Ovary (tissue), 3 donors: ENCODE measurements around the gene METRN.

Source experiments
- CTCF ChIP-seq, 3 donors: fragments of 450-650 bp in 2 of 3; fragments of 200-600 bp in 1 of 3; IDR thresholded peaks; one replicate each; pipeline versions ENCODE4 v1.5.1 to v1.8.0; 2016 to 2022; ENCODE audit warnings: antibody characterized with exemption in 3 of 3, mild to moderate bottlenecking in 1 of 3
- EP300 ChIP-seq: sonication (generic); formaldehyde crosslinking; IDR thresholded peaks from one replicate; pipeline ENCODE4 v1.6.1; 2017; ENCODE audit warnings: antibody characterized with exemption
- POLR2A ChIP-seq: fragments of 450-650 bp; IDR thresholded peaks from one replicate; pipeline ENCODE4 v1.6.1; 2017; ENCODE audit warnings: antibody characterized with exemption, mild to moderate bottlenecking, moderate library complexity
- donor health status: DM: no; HTN: no; CAD: no.

DNA sequence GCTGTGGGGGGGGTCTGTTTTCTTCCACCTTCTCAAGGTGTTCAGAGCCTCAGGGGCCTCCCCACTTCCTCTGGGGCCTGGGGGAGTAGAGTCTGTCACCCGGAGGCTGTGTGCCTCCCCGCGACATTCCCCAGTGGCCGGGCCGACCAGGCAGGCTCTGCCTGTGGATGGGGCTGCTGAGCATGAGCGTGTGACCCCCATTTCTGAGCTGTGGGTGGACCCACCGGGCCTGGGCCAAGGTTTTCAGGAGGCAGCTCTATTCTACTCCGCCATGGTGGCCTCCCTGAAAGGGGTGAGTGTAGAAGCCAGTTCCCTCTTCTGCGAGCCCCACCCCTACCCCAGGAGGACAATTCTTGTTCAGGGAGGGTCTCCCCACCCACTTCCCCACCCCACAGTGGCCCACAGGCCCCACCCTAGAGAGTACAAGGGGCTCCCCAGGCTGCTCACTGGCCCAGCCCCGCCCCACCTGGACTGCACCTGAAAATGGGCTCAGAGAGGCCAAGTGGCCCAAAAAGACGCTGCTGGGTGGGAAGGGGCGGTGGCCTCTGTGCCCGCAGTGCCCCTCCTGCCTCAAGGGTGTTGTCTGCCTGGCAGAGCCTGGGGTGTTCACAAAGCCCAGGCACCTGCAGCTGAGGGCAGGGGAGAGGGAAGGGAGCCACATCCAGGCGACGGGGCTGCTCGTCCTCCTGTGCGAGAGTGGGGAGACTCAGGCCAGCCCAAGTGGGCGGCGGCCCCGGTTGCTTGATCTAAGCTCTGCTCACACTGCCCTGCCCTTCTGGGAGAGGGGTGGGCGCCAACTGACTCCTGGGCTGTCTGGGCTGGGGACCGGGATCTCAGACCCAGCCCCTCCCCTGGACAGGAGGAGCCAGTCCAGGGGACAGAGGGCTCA lies 47.0 kb downstream of the METRN start:
- TF ChIP-seq CTCF (IDR thresholded peaks at IDR 0.05) (no peak), EP300 (no peak), POLR2A (no peak)
